SW 1271 (cell line): ENCODE data around the gene HSD11B2.
A peak's percentile ranks its signal among the peaks of the same experiment; 100 is the strongest.

Source experiments
- DNase-seq, 2 experiments: peaks; one replicate each; lab custom pipeline; 2025; lab: John Stamatoyannopoulos, UW

Gene HSD11B2

DNA sequence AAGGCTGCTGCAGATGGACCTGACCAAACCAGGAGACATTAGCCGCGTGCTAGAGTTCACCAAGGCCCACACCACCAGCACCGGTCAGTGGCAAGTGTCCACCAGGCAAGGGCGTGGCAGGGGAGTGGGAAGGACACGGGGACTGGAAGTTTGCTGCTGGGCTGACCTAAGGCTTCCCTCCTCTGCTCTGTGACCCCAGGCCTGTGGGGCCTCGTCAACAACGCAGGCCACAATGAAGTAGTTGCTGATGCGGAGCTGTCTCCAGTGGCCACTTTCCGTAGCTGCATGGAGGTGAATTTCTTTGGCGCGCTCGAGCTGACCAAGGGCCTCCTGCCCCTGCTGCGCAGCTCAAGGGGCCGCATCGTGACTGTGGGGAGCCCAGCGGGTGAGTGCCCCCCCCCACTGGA lies 4.8 kb downstream of the HSD11B2 start:
- no peak for DNase-seq

DNA sequence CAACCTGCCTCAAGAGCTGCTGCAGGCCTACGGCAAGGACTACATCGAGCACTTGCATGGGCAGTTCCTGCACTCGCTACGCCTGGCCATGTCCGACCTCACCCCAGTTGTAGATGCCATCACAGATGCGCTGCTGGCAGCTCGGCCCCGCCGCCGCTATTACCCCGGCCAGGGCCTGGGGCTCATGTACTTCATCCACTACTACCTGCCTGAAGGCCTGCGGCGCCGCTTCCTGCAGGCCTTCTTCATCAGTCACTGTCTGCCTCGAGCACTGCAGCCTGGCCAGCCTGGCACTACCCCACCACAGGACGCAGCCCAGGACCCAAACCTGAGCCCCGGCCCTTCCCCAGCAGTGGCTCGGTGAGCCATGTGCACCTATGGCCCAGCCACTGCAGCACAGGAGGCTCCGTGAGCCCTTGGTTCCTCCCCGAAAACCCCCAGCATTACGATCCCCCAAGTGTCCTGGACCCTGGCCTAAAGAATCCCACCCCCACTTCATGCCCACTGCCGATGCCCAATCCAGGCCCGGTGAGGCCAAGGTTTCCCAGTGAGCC lies 5.8 kb downstream of the HSD11B2 start:
- DNase-seq = no peak

DNA sequence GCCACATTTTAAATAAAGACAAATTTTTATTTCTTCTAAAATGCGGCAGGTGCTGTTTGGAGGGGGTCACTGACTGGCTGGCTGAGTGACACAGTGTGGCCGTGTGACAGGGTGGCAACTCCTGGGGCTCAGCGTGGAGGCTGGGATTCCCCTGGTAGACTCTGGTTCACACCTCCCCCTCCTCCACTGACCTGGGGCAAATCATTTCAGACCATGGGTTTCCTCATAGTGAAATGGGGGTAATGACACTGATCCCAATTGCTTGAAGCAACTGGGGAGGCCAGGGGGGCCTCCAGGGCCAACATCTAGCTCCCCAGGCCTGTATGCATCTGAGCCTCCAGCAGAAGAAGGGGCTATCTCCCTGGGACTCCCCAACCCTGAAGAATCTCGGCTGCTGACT lies 6.6 kb downstream of the HSD11B2 start:
- no peak for DNase-seq

DNA sequence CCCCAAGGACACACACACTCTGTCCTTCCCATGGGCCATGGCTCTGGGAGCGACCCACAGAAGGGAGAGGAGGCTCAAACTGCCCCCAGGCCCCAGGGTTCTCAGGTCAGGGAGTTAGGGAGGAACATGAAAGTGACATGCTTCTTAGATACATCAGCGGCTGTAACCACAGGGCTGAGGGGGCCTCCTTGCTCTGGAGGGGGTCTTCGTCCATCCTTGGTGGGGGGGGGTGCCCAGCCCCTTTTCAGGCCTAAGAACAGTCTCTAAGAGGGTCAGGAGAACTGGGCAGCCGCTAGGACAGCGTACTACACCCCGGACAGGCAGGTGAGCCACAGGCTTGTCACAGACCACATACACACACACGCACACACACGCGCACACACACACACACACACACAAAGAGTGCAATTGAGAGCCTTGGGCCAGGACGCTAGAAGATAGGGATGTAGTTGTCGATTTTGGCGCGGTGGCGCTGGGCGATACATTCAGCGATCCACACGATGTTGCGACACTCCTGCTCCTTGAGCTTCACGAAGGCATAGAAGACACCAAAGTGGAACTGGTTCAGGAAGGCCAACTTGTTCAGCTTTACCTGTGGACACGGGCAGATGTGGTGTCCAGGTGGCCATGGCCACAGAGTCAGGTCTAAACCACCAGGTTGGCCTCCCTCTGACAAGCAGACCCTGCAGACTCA lies 7.3 kb downstream of the HSD11B2 start:
- no peak for DNase-seq

DNA sequence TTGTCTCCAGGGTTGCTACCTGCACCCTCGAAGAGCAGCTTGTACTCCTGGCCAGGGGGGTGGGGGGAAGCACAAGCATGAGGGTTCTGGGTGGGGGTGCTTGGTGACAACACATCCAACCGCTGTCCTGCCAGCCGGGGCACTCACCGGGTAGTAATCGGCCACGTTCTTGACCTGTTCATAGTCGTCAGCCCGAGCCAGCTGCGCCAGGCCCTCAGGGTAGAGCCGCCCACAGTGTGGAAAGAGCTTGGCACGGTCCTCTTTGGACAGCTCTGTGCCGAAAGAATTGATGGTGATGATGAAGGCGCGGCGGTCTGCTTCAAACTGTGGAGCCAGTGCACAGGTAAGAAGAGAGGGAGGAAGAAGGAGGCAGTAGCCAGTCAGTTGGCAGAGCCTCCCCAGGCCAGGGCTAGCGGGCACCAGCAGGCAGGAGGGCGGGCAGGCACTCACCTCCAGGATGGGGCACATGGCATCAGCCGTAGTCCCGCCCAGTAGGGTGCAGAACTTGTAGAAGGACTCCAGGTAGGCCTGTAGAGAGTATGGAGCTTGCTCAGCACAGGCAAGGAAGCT lies 8.0 kb downstream of the HSD11B2 start:
- no peak for DNase-seq

DNA sequence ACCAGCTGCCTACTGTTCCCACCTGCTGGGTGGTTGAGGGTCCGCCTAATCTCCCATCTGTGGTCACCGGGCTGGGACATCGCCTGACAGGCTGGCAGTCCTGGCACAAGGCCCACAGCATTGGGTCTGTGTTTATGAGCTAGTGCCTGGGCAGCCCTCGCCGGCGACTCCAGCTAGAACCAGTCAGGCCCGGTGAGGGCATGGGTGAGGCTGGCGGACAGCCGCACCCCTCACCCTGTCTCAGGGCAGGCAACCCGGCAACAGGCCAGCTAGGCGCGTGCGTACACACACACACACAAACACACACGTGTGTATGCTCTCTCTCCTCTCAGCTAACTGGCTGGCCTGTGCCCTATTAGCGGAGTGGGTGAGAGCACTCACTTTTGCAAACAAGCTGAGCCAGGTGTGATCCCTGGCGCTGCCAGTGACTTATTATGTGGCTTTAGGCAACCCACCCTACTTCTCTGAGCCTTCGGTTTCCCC lies 10.4 kb downstream of the HSD11B2 start:
- no peak for DNase-seq

DNA sequence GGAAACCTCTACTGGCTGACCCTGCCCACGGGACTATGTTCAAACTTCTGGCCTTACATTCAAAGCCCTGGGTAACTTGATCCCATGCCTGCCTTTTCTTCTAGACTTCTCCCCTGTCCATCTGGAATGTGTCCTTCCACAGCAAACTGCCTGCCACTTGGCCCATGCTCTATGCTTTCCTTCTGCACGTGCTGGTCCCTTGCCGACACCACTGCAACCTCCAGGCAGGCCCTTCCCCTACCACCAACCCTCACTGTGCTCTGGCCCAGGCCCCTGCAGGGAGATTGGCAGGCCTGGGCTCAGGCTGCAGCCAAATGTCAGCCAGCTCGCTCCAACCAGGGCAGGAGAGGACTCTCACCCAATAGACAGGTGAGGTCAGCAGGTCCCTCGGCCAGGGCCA lies 11.0 kb downstream of the HSD11B2 start:
- DNase-seq = no peak

DNA sequence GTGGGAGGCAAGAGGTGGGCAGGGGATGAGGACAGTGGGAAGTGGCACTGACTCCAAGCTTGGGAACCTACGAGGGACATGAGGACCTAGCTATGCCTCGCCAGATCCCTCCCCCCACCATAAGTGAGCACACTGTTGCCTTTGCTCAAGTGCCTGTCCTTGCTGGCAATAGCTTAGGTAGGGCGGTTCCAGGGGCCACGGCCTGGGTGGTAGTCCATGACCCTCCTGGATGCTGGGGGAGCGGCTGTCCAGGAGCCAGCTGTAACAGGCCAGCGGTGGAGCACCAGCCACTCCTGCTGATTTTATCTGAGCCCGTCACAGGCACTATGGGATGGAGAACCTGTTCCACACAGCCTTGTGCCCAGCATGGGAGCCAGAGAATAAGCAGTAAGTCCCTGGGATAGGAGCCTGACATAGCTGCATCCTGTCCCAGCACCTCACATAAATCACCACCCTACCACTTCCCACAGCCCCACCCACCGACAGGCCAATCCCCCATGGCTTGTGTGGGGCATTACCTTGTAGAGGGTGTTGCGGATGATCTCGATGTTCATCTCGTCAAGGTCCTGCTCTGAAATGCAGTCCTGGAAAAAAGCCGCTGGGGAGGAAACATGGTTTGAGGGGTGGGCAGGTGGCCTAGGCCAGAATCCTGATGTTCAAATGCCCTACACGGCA lies 11.8 kb downstream of the HSD11B2 start:
- no peak for DNase-seq

DNA sequence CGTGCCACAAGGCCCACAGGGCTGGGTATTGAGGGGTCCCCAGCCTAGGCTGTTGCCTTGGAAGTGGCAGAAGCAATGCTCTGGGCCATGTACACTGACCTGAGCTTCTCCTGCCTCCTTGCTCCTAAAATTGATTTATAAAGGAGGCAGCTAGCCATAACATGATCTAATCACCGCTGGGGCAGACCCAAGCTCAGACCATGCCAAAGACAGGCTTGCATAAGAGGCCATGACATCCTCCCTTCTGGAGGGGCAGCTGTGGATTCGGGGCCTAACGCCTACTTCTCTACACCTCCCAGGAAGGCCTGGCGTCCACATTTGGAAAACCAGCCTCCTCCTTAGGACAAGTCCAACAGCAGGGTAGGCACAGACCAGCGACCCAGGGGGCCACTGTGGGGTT lies 12.3 kb downstream of the HSD11B2 start:
- no peak for DNase-seq

DNA sequence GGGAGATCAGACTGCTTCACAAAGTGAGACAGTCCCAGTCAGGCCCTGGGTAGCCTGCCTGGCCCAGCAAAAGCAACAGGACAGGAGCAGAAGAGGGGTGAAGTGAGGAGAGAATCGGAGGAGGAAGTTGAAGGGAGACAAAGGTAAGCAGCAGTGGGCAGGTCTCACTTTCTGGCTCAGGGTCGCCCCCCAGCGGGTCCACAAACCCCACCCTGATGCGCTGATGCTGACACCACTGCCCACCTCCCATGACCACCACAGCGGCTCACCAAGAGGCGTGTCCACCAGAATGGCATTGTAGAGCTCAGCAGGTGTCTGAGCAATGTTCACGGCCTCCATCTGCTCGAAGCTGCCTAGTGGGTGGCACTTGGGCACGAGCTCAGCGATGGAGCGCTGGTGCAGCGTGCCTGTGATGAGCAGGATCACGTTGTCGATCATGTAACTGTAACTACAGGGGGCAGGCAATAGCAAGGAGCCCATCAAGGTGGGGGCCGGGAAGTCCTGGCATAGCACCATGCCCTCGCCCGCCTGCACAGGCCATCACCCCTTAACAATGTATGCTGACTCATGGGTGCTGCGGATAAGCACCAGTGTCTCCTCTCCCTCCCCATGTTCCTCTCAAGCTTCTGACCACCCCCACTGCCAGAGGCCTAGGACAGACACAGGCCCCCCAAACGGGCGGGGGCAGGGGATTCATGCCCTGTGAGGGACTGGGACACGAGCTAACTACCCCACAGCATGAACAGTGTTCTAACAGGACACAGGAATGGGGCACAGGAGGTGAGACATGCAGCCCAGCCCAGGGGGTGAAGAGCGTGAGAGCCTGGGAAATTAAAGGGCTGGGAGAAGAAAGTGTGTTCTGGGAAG lies 13.6 kb downstream of the HSD11B2 start:
- no peak for DNase-seq

DNA sequence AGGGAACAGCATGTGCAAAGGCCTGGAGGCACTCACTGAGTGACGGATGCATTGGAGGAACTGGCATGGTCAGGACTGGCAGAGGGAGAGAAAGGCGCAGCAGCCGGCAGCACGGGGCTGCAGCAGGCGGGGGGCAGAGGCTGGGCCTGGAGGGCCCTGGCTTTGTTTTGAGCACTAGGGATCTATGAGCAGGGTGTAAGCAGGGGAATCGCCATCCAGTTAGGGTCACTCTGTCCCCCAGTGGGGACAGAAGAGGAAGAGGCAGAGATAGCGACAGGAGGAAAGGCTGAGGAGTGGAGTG lies 14.2 kb downstream of the HSD11B2 start:
- DNase-seq = no peak

DNA sequence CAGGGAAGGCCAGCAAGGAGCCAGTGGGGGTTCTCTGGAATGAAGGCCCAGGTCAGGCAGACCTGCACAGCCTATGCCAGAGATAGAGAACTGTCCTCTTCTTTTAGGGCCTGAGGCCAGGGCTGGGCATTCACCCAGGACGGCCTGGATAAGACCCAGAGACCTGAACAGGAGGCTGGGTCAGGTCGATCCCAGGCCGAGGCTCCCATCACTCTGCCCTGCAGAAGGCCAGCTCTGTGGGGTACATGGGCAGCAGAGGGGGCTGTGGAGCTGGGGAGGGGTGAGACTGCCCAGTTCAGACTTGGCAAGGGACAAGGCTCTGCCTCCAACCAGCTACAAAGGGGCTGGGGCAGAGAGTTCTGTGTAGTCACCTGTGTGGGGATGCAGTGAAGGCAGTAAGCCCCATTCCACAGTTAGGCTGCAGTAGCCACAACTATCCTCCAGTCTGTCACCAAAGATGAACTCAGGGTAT lies 14.6 kb downstream of the HSD11B2 start:
- no peak for DNase-seq

DNA sequence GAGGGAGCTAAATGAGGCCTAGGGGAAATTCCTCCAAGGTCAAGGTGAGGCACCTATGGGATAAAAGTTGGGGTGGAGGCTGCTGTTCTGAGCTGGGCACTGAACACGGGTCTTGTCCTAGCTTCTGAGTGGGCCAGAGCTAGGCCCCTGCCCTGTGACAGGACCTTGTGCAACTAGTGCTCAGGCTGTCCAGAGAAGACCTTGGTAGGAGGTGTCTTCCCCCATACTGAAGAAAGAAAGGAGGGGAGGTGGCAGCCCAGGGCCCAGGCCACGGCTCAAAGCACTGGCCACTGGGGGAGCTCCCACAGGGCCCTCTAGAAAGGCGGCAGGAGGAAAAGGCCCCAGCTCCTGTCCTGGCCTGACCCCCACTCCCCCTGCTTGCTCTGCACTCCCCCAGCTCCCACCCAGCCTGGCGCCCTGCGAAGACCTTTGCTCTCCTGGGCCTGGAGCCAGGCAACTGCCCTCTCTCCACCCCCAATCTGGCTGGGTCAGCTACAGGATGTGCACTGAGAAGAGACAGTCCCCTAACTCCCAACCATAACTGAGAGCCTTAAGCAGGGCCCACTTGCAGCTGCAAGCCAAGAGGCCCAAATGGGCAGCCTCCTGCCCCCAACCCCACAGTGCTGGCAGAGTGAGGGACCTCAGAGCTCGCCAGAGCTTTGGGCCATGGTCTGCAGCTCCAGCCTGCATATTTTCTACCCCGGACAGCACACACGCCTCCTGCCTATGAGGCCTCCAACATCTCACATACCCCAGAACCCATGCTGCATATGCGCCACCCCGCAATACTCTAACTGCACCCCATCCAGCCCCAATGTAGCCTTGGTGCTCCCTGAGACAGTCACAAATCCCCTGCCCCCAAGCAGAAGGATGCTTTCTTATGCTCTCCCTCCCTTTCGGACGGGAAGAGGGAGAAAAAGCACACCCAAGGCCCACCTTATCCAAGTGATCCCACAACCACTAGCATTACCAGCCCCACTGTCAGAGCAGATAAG lies 15.3 kb downstream of the HSD11B2 start:
- DNase-seq = no peak

DNA sequence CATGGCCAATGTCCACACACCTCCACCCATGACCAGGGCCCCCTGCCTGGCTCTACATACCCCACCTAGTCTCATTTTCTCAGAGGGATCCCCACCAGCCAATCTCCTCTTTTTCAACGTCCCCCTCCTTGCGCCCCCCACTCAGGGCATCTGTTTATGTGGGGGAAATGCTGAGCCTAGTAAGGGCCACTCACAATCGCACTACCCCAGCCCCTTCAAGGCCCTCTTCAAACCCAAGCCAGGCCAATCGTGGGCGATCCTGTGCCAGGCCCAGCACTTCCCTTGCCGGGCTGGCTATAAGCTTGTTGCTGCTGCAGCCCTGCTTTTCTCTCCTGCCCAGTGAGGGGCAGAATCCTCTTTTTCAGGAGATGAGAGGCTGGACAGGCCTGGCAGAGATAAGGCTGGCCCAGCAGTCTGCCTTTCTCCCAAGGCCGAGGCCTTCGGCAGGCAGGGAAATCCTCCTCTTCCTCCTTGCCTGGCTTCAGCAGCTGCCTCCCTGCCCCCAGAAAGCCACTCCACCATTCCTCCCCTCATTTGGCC lies 16.1 kb downstream of the HSD11B2 start:
- no peak for DNase-seq

DNA sequence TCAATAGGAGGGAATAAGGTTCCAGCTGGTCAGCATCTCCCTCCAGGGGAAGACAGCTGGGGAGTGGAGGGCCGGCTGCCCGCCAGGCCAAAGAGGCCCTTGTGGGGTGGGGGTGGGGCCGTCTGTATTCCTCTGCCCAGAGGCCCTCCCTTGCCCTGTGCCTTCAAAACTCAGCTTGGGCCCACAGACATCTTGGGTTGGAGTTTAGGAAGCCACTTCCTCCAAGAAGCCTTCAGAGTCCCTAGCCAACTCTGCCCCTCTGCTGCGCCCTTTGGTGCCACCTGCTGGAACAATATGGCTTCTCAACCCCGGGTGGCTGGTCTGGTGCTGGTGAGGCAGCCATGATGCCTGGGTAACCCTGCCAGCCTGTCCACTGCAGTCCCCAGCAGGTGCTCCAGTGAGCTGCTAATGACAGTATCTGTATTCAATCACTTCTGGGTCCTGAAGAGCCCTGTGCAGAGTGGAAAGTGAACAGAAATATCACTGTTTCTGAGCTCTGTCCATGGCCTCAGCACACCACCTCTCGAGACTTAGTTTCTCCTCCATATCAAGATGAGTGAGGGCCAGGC lies 16.7 kb downstream of the HSD11B2 start:
- peak in 1 of 2 experiments; percentile 36 for DNase-seq

DNA sequence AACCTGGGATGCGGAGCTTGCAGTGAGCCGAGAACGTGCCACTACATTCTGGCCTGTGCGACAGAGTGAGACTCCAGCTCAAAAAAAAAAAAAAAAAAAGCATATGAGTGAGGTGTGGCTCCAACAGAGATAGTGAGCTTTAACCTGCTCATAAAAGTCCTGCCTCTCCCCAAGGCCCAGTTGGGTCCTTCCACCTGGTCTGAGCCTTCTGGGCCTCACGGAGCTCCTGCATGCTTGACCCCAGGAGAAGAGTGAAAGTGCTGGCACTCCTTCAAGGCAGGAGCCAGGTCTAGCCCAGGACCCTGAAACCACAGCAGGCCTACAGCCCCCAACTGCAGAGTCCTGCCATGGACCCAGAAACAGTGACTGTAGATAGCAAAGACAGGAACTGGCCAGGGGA lies 17.7 kb downstream of the HSD11B2 start:
- no peak for DNase-seq

DNA sequence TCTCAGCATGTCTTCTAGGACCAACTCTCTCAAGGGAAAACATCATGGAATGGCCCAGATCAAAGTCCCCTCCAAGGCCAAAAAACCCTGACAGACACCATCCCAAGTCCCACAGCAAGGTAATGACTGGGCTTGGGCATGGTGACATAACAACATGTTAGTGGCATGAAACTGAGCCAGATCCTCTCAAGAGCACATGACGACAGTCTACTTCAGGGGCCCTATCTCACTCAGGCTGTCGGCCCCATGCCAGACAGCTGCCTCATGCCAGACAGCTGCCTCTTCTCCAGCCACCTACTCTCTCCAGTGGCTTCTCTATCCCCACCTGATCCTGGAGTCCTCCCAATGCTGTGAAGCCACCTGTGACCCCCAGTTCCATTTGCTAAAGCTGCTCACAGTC lies 18.4 kb downstream of the HSD11B2 start:
- no peak for DNase-seq

DNA sequence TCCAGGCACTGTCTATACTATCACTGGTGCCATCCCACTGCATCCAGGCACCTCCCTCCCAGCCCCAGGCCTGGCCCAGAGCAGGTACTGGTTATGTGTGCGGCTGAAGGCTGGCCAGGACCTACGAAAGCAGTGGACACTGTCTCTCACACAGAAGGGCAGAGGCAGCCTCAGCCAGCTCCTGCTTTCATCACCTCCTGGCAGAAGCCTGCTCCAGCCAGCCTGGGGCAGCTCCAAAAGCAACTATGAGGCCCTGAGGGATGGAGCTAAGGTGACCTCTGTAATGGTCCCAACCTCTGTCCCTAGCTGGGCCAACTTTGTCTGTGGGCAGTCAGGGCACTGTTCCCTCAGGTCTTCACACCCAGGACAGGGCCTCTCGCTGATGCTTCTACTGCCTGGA lies 18.8 kb downstream of the HSD11B2 start:
- DNase-seq = no peak

DNA sequence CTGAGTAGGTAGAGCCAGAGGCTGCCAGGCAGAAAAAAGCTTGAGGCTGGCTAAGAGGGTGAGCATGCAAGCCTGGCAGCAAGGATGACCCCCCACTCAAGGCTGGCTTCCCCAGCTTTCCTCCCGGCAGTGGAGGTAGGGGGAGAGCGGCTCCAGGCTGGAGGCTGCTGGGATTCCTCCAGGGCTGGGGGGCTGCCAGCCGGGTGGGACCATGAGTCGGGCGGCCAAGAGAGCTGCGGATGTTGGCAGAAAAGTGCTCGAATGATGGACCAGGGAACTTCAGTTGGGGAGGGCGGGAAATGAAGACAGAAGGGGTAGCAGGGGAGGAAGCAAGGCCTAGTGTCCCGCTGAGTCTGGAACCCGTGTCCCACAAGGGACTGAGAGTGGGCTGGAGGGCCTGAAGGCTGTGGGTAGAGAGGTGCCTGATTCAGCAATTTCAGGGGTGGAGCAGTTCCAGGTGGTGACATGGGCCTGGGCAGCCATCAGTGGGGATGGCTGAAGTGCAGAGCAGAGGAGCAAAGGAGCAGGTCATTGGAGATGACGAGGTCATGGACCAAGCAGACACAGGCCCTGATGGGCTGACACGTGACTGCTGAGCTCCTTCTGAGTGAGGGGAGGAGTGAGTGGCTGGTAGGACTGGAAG lies 20.3 kb downstream of the HSD11B2 start:
- DNase-seq = no peak
